Measurements from ENCODE around the gene WNT2B.

Gene WNT2B

GRCh38 chr1:112509005-112509659, 367 bp downstream of the WNT2B start:
- TF ChIP-seq CTCF (IDR thresholded peaks at IDR 0.05; ENCODE audit: low read depth, low read length, missing control alignments) = no peak
- no peak for DNase-seq (ENCODE audit: low read depth)
- peak overlapping the region; percentile 49 for H3K4me3 ChIP-seq (ENCODE audit: low read depth, low read length)

GRCh38 chr1:112509660-112510178, 954 bp downstream of the WNT2B start:
- H3K4me3 ChIP-seq (ENCODE audit: low read depth, low read length) = no peak overlapping the region
- DNase-seq (ENCODE audit: low read depth) = no peak
- TF ChIP-seq CTCF (IDR thresholded peaks at IDR 0.05; ENCODE audit: low read depth, low read length, missing control alignments) = no peak

GRCh38 chr1:112510340-112510739, 1.6 kb downstream of the WNT2B start:
- H3K4me3 ChIP-seq (ENCODE audit: low read depth, low read length) = no peak overlapping the region
- no peak for TF ChIP-seq CTCF (IDR thresholded peaks at IDR 0.05; ENCODE audit: low read depth, low read length, missing control alignments)

GRCh38 chr1:112511897-112512296, 3.1 kb downstream of the WNT2B start:
- no peak overlapping the region for H3K4me3 ChIP-seq (ENCODE audit: low read depth, low read length)
- no peak for DNase-seq (ENCODE audit: low read depth)
- no peak for TF ChIP-seq CTCF (IDR thresholded peaks at IDR 0.05; ENCODE audit: low read depth, low read length, missing control alignments)

More at GRCh38 chr1:112510340-112510739, 1.6 kb downstream of the WNT2B start:
- no peak for DNase-seq (ENCODE audit: low read depth)

- TF ChIP-seq CTCF (IDR thresholded peaks at IDR 0.05; ENCODE audit: low read depth, low read length, missing control alignments) = no peak
- no peak overlapping the region for H3K4me3 ChIP-seq (ENCODE audit: low read depth, low read length)
- DNase-seq (ENCODE audit: low read depth) = no peak
Observed at GRCh38 chr1:112513112-112513870, 4.5 kb downstream of the WNT2B start.

GRCh38 chr1:112514901-112515300, 6.1 kb downstream of the WNT2B start:
- no peak overlapping the region for H3K4me3 ChIP-seq (ENCODE audit: low read depth, low read length)
- no peak for TF ChIP-seq CTCF (IDR thresholded peaks at IDR 0.05; ENCODE audit: low read depth, low read length, missing control alignments)

More at GRCh38 chr1:112514901-112515300, 6.1 kb downstream of the WNT2B start:
- no peak for DNase-seq (ENCODE audit: low read depth)

Measured in GM12864 (cell line).